Fibroblast of lung (primary cell): ENCODE data around the gene MCTP2. TPM values are rescaled to one million over a fixed set of nuclear protein-coding genes. Genes with fewer than 3 reads are reported as not detected.

ENCODE experiments used
- DNase-seq, 2 donors: peaks; one replicate each; pipeline versions ENCODE4 v3.0.0 to v3.0.0-alpha.2; 2010; ENCODE audit warnings: low read depth in 2 of 2
- H2AFZ ChIP-seq: 2 replicates; pipeline ENCODE4 v1.5.1; 2012; ENCODE audit warnings: low read length, control low read depth, inconsistent platforms
- H3K27ac ChIP-seq: 2 replicates; pipeline ENCODE4 v1.5.1; 2011; ENCODE audit warnings: low read length, control low read depth; ENCODE audit not compliant: insufficient read depth
- H3K27me3 ChIP-seq: 2 replicates; pipeline ENCODE4 v1.5.1; 2011; ENCODE audit warnings: mild to moderate bottlenecking, low read length; ENCODE audit not compliant: control insufficient read depth, insufficient read depth
- H3K36me3 ChIP-seq: 2 replicates; pipeline ENCODE4 v1.5.1; 2011; ENCODE audit warnings: low read length; ENCODE audit not compliant: control insufficient read depth, insufficient read depth
- H3K4me1 ChIP-seq: 2 replicates; pipeline ENCODE4 v1.5.1; 2011; ENCODE audit warnings: low read length; ENCODE audit not compliant: control insufficient read depth, insufficient read depth; ENCODE audit errors: extremely low read depth
- H3K4me2 ChIP-seq: 2 replicates; pipeline ENCODE4 v1.5.1; 2011; ENCODE audit warnings: low read length, control low read depth; ENCODE audit not compliant: insufficient read depth; ENCODE audit errors: extremely low read depth
- H3K4me3 ChIP-seq, 4 experiments: fragments of 200-600 bp in 1 of 4; sonication (generic) in 1 of 4; replicated peaks in 1 of 4; 2 replicates each; pipeline ENCODE4 v1.5.1; 2011 to 2016; ENCODE audit warnings: low read length in 4 of 4, low read depth in 3 of 4, mild to moderate bottlenecking in 3 of 4, control low read depth in 2 of 4, inconsistent platforms in 1 of 4, mixed read lengths in 1 of 4; ENCODE audit not compliant: insufficient read depth in 1 of 4; ENCODE audit errors: control extremely low read depth in 1 of 4
- H3K79me2 ChIP-seq: 2 replicates; pipeline ENCODE4 v1.5.1; 2012; ENCODE audit warnings: mild to moderate bottlenecking, low read length, inconsistent platforms; ENCODE audit not compliant: control insufficient read depth, insufficient read depth
- H3K9ac ChIP-seq: 2 replicates; pipeline ENCODE4 v1.5.1; 2011; ENCODE audit warnings: mild to moderate bottlenecking, low read length, control low read depth; ENCODE audit not compliant: insufficient read depth
- H3K9me3 ChIP-seq: 2 replicates; pipeline ENCODE4 v1.5.1; 2012; ENCODE audit warnings: low read depth, low read length; ENCODE audit not compliant: control insufficient read depth, insufficient read depth
- H4K20me1 ChIP-seq: 2 replicates; pipeline ENCODE4 v1.5.1; 2011; ENCODE audit warnings: low read length; ENCODE audit not compliant: control insufficient read depth, insufficient read depth; ENCODE audit errors: extremely low read depth
- CTCF ChIP-seq, 2 donors: IDR thresholded peaks in 1 of 2; conservative IDR thresholded peaks in 1 of 2; 1 replicate in 1 of 2; 2 replicates in 1 of 2; pipeline ENCODE4 v1.5.1; 2011 to 2012; ENCODE audit warnings: low read length in 2 of 2, control low read depth in 1 of 2, inconsistent platforms in 1 of 2, low read depth in 1 of 2, mild to moderate bottlenecking in 1 of 2
- EZH2 ChIP-seq: IDR thresholded peaks from 2 replicates; pipeline ENCODE4 v1.5.1; 2012; ENCODE audit warnings: low read length, control low read depth, mild to moderate bottlenecking; ENCODE audit errors: missing control alignments
- polyA plus RNA-seq, 2 donors: library from polyadenylated mRNA; depleted of rRNA in 1 of 2; stranded (reverse) in 1 of 2; unstranded in 1 of 2; fragments of >200 nt; gene quantifications; 2 replicates each; pipeline ENCODE4 v1.2.1, GENCODE V29; 2011 to 2012; ENCODE audit warnings: missing spikeins in 1 of 2
- total RNA-seq: library from RNA; depleted of rRNA; stranded (reverse); fragments of >200 nt; gene quantifications from 2 replicates; pipeline ENCODE4 v1.2.1, GENCODE V29; 2014

Gene MCTP2
- total and polyA plus RNA-seq, 2 donors (not counting 1 experiment from before 2014, with no cell fraction given) = 3.6 to 14.5 TPM

- Histone ChIP-seq H3K36me3 (no peaks in the 10 kb centered on the region), H3K27me3 (no peaks in the 10 kb centered on the region), H3K4me1 (no peaks in the 10 kb centered on the region), H2AFZ (no peak overlapping the region), H3K9ac (no peak overlapping the region), H4K20me1 (no peaks in the 10 kb centered on the region), H3K9me3 (no peaks in the 10 kb centered on the region), H3K27ac (no peak overlapping the region), H3K4me2 (no peak overlapping the region), H3K79me2 (no peaks in the 10 kb centered on the region), H3K4me3 (no peak overlapping the region)
- DNase-seq = no peak
- TF ChIP-seq CTCF (conservative IDR thresholded peaks at IDR 0.05 in 1 of 2, IDR thresholded peaks at IDR 0.05 in 1 of 2; ENCODE audit: low read depth in 1 of 2, low read length in 2 of 2) = no peak
- TF ChIP-seq EZH2 = no peak
These were observed 151.7 kb downstream of the MCTP2 start for GRCh38 chr15:94383041-94383440.

GRCh38 chr15:94383706-94384105 is 152.3 kb downstream of the MCTP2 start:
- H2AFZ ChIP-seq = no peak overlapping the region
- no peak for DNase-seq
- no peak overlapping the region for H3K27ac ChIP-seq

GRCh38 chr15:94385441-94385840 is 154.1 kb downstream of the MCTP2 start:
- Histone ChIP-seq H3K4me2 (no peak overlapping the region), H3K36me3 (no peaks in the 10 kb centered on the region), H2AFZ (no peak overlapping the region), H4K20me1 (no peaks in the 10 kb centered on the region), H3K9ac (no peak overlapping the region), H3K4me1 (no peaks in the 10 kb centered on the region), H3K4me3 (no peak overlapping the region), H3K9me3 (no peaks in the 10 kb centered on the region), H3K27me3 (no peaks in the 10 kb centered on the region), H3K79me2 (no peaks in the 10 kb centered on the region), H3K27ac (no peak overlapping the region)
- no peak for TF ChIP-seq EZH2
- no peak for TF ChIP-seq CTCF (conservative IDR thresholded peaks at IDR 0.05 in 1 of 2, IDR thresholded peaks at IDR 0.05 in 1 of 2; ENCODE audit: low read depth in 1 of 2, low read length in 2 of 2)
- no peak for DNase-seq

More at GRCh38 chr15:94383706-94384105, 152.3 kb downstream of the MCTP2 start:
- Histone ChIP-seq H3K36me3 (no peaks in the 10 kb centered on the region), H3K4me2 (no peak overlapping the region), H3K9ac (no peak overlapping the region), H3K9me3 (no peaks in the 10 kb centered on the region), H3K4me1 (no peaks in the 10 kb centered on the region), H3K79me2 (no peaks in the 10 kb centered on the region), H3K4me3 (no peak overlapping the region), H4K20me1 (no peaks in the 10 kb centered on the region), H3K27me3 (no peaks in the 10 kb centered on the region)
- TF ChIP-seq CTCF (conservative IDR thresholded peaks at IDR 0.05 in 1 of 2, IDR thresholded peaks at IDR 0.05 in 1 of 2; ENCODE audit: low read depth in 1 of 2, low read length in 2 of 2) (no peak), EZH2 (no peak)
